A673 (cell line): ENCODE measurements around the gene TSPAN31.

Source experiments
- CTCF ChIP-seq: fragments of 300-800, 200-600 bp; sonication (generic); conservative IDR thresholded peaks from 2 replicates; pipeline ENCODE4 v1.5.1; 2017; ENCODE audit warnings: low read depth, mild to moderate bottlenecking, antibody characterized with exemption, low read length, moderate library complexity, mixed read lengths
- EZH2 ChIP-seq: fragments of 200-600 bp; sonication (generic); IDR thresholded peaks from 2 replicates; pipeline ENCODE4 v1.6.1; 2017; ENCODE audit warnings: borderline replicate concordance, low read depth, mild to moderate bottlenecking, mixed read lengths, antibody characterized with exemption, low read length; ENCODE audit not compliant: poor library complexity, severe bottlenecking

GRCh38 chr12:57744194-57744776 lies 554 bp upstream of the TSPAN31 start:
- TF ChIP-seq CTCF: no peak
- TF ChIP-seq EZH2: no peak
